Liver (tissue), 3 donors: Measurements from ENCODE around the gene DOCK2.

Source experiments
- CTCF ChIP-seq: fragments of 150-350 bp; IDR thresholded peaks from 2 replicates; pipeline ENCODE4 v1.5.1; 2017; ENCODE audit warnings: improper control_type of control experiment, low read depth, low read length; ENCODE audit not compliant: missing input control
- MAX ChIP-seq: IDR thresholded peaks from 2 replicates; pipeline ENCODE4 v1.6.1; 2016; ENCODE audit warnings: antibody characterized with exemption
- NR2F2 ChIP-seq: IDR thresholded peaks from 2 replicates; pipeline ENCODE4 v1.6.1; 2016; ENCODE audit warnings: antibody characterized with exemption
- REST ChIP-seq: IDR thresholded peaks from 2 replicates; pipeline ENCODE4 v1.6.1; 2016; ENCODE audit warnings: antibody characterized with exemption, mild to moderate bottlenecking
- SP1 ChIP-seq: IDR thresholded peaks from 2 replicates; pipeline ENCODE4 v1.6.1; 2018; ENCODE audit warnings: antibody characterized with exemption, mild to moderate bottlenecking
- donor health status: healthy.
- donor health status: healthy.

GRCh38 chr5:170011751-170012150 lies 374.7 kb downstream of the DOCK2 start:
- TF ChIP-seq CTCF (no peak), NR2F2 (no peak), MAX (no peak), SP1 (no peak), REST (no peak)
